ENCODE data around the gene ERRFI1. TPM values are rescaled to one million over a fixed set of nuclear protein-coding genes. Genes with fewer than 3 reads are reported as not detected.
"Not testable (repeated sequence)": the region's sequence is repeated elsewhere in the genome, so short reads cannot be mapped to it uniquely, and the experiment has no call there.

ERRFI1 gene, protein sequence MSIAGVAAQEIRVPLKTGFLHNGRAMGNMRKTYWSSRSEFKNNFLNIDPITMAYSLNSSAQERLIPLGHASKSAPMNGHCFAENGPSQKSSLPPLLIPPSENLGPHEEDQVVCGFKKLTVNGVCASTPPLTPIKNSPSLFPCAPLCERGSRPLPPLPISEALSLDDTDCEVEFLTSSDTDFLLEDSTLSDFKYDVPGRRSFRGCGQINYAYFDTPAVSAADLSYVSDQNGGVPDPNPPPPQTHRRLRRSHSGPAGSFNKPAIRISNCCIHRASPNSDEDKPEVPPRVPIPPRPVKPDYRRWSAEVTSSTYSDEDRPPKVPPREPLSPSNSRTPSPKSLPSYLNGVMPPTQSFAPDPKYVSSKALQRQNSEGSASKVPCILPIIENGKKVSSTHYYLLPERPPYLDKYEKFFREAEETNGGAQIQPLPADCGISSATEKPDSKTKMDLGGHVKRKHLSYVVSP
- 10 to 100 TPM; 20.3 to 20.8 (median 20.4) TPM for polyA plus RNA-seq (ENCODE audit: insufficient read length in 3 of 3)

DNA sequence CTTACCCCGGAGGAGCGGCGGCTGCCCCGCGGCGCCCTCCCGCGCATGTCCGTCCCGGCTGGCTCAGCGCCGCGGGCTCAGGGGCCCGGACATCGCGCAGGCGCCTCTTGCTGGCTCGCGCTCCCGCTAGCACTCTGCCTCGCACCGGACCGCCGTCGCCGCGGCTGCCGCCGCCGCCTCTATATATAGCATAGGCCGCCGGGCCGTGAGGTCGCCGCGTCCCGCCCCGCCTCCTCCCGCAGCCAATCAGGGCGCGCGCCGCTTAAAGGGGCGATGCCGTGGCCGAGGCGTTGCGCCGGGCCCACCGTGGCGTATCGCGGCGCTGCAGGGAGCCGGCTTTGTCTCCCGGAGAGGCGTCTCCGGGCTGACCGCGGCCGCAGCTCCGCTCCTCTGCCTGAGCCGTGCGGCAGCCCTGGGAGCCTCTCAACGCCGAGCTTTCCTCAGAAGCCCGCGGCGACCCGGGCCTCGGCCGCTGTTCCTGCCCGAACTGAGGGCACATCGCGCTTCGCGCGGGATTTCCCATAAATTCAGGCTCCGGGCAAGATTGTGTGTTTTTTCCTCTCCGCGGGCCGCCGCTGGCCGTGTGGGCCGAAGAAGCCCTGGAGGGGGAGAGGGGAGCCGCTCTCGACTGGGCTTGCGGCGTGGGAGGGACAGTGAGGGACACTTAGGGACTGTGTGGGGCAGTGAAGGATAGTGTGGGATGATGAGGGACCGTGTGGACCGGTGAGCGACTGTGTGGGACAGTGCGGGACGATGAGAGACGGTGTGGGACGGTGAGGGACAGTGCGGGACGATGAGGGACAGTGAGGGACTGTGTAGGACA lies at the start of gene ERRFI1:
ERRFI1 (minus strand) TSS at position 157 of the 823 bp plus-strand sequence. CDS start 10,690 bp downstream, outside the sequence.
- DNase-seq (ENCODE audit: low read depth in 3 of 3, low spot score in 2 of 3): peak; percentile 68 to 85 (median 83)

DNA sequence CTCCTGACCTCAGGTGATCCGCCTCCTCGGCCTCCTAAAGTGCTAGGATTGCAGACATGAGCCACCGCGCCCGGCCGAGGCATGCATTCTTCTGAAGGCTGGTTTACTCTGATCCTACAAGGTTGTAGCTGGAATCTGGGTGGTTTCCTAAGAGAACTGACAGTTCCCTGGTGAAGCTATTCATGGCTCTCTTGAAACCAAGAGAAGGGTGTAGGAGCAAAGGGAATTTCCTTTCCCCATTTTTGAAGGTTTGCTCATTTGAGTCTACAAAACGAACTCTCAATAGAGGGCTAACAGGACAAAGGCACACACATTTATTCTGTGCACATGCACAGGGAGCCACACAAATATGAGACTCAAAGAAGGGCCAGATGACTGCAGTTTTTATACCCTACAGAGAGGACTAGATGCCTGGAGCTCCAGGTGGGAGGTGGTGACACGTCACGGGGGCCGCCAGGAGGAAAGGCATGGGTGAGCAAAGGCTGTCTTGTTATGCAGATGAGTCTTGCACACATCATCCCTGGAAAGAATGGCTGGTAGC lies 49.5 kb upstream of the ERRFI1 start:
- DNase-seq (ENCODE audit: low read depth in 3 of 3, low spot score in 2 of 3): no peak

DNA sequence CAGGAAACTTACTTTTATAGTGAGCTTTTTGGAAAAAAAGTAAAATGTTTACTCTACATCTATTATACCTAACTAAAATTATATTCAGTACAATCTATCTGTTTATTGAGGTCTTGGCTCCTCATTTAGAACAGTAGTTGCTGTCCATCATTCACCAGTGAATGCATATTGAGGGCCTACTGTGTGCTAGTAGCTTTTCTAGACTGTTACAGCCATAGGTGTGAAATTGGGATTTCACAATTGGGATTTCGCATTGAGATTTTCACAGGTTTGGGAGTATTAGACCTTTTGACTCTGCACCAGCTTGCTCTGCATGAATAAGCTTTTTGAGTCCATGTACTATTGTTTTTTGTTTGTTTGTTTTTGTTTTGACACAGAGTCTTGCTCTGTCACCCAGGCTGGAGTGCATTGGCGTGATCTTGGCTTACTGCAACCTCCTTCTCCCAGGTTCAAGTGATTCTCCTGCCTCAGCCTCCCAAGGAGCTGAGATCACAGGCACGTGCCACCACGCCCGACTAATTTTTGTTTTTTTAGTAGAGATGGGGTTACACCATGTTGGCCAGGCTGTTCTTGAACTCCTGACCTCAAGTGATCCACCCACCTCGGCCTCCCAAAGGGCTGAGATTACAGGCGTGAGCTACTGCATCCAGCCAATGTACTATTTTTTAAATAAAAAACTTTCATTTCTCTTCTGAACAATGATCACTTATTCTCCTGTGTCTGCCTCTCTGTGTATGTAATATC lies 47.2 kb upstream of the ERRFI1 start:
- DNase-seq (ENCODE audit: low read depth in 3 of 3, low spot score in 2 of 3): no peak

DNA sequence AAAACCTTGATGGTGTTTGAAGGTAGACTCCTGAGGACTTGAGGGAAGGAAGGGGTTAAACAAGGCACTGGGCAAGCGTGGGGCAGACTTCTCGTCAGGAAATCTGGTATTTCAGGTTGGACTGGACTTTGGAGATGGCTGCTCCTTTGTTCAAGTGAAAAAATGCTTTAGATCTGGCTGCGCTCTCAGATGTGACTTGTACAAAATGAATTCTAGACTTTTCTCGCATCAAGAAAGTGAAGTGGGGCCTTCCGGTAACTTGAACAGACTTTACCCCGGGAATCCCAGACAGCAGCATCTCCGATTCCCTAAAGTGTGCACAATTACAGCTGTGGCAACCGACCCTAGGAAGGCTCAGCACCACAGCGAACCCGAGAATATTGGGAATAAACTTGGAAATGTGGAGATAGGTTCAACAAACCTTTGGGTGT lies 44.3 kb upstream of the ERRFI1 start:
- DNase-seq (ENCODE audit: low read depth in 3 of 3, low spot score in 2 of 3): peak in 2 of 3 donors; percentile 56 to 73

DNA sequence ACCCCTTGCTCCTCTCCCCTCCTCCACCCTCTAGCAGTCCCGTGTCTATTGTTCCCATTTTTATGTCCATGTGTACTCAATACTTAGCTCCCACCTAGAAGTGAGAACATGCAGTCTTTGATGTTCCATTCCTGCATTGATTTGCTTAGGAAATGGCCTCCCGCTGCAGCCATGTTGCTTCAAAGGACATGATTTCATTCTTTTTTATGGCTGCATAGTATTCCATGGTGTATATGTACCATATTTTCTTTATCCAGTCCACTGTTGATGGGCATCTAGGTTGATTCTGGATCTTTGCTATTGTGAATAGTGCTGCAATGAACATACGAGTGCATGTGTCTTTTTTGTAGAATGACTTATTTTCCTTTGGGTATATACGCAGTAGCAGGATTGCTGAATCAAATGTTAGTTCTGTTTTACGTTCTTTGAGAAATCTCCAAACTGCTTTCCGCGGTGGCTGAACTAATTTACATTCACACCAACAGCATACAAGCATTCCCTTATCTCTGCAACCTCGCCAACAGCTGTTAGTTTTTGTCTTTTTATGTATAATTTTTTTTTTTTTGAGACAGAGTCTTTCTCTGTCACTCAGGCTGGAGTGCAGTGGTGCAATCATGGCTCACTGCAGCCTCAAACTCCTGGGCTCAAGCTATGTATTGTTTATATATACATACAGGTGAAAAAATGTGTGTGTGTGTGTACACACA lies 43.7 kb upstream of the ERRFI1 start:
- not testable (repeated sequence) for DNase-seq (ENCODE audit: low read depth in 3 of 3, low spot score in 2 of 3)

DNA sequence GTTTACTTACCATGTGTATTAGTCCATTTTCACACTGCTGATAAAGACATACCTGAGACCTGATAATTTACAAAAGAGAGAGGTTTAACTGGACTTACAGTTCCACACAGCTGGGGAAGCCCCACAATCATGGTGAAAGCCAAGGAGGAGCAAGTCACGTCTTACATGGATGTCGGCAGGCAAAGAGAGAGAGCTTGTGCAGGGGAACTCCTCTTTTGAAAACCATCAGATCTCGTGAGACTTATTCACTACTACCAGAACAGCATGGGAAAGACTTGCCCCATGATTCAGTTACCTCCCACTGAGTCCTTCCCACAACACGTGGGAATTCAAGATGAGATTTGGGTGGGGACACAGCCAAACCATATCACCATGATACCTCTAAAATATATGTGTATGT lies 39.3 kb upstream of the ERRFI1 start:
- no peak for DNase-seq (ENCODE audit: low read depth in 3 of 3, low spot score in 2 of 3)

DNA sequence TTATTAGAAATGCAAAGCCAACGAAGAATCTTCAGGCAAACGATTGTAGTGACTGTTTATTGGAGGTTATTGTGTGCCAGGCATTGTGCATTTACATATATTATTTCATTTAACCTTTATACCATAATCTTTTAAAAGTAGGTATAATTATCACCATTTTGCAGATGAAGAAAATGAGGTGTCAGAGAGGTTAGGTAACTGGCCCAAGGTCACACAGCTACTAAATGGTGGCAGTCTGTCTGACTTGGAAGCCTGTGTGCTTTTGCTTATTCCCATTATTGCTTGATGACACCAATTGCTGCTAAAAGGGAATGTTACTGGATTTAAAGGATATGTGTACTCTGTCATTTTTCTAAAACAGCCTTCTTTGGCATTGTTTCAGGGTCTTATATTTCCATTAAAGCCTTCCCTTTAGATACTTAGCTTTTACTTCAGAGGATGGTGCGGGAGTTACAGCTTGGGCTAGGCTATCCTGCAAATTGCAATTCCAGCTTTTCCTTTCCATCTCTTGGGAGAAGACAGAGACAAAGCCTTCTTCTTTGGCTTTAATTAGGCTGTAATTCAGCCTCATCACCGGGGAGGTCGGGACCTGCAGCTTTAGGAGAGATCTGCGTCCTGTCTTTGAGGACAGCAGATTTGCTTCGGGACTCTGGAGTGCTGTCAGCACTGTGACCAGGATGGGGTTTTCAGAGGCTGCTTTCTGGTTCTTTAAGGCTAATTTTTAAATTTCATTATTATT lies 37.4 kb upstream of the ERRFI1 start:
- no peak for DNase-seq (ENCODE audit: low read depth in 3 of 3, low spot score in 2 of 3)

DNA sequence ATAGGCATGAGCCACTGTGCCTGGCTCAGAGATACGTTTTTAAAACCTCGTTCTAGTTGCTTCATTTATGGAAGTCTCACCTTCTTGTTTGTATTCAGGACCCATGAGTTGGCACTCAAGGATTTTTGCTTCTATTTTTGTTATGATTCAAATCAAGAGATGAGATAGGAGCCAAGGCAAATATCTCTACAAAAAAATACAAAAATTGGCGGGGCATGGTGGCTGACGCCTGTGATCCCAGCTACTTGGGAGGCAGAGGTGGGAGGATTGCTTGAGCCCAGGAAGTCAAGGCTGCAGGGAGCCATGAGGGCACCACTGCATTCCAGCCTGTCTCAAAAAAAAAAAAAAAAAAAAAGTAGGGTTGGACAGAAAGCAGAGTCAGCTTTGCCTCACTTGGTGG lies 36.8 kb upstream of the ERRFI1 start:
- DNase-seq (ENCODE audit: low read depth in 3 of 3, low spot score in 2 of 3): no peak

DNA sequence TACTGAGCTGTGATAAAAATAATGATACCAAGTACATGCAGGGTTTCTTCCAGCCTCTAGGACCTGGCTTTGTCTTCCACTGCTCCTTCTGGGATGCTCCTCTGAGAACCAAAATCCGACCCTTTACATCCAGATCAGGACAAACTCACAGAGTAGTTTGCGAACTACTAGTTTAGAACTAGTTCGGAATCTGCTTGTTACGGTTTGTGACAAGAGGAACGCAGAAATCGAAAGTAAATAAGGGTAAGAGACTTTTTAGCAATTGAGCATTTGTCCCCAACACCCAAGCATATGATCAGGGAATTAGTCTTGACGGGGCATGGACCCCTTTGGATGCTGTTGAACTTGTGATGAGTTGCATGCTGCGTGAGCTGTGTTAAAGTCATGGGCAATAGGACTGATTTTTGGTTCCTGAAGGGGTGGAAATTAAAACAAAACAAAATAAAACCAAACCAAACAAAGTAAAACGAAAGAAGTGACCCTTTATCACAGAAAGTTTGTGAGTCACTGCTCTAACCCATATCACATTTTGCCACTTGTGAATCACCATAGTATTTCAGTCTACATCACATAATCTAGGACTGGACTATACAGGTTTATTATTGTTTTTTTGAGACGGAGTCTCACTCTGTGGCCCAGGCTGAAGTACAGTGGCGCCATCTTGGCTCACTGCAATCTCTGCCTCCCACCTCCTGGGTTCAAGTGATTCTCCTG lies 35.7 kb upstream of the ERRFI1 start:
- DNase-seq (ENCODE audit: low read depth in 3 of 3, low spot score in 2 of 3): no peak

DNA sequence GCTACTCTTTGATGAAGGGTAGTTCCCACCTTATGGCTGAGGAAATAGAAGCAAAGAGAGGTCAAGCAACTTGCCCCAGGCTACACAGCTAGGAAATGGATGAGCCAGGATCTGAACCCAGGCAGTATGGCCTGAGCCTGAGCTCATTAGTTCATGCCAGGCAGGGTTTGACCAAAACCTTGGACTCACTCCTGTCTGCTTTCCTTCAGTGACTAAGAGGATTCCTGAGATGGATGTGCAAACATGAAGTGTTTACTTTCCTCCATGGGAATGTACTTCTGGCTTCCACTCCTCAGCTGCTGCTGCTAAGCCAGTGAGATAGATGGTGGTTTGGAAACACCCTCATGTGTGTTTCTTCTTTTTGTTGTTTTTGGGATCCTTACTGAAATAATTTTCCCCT lies 35.1 kb upstream of the ERRFI1 start:
- DNase-seq (ENCODE audit: low read depth in 3 of 3, low spot score in 2 of 3): no peak

DNA sequence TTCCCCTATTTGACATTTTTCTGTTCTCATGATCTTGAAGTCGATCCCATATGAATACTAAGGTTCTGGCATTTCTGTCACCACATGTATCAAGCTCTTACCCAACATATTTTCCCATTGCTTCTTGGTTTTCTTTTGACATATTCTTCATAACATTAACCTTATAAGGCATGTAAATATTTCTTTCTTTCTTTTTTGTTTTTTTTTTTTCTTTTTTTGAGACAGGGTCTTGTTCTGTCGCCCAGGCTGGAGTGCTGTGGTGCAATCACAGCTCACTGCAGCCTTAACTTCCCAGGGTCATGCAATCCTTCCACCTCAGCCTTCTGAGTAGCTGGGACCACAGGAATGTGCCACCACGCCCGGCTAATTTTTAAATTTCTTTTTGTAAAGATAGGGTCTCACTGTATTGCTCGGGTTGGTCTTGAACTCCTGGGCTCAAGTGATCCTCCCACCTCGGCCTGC lies 33.1 kb upstream of the ERRFI1 start:
- DNase-seq (ENCODE audit: low read depth in 3 of 3, low spot score in 2 of 3): no peak

DNA sequence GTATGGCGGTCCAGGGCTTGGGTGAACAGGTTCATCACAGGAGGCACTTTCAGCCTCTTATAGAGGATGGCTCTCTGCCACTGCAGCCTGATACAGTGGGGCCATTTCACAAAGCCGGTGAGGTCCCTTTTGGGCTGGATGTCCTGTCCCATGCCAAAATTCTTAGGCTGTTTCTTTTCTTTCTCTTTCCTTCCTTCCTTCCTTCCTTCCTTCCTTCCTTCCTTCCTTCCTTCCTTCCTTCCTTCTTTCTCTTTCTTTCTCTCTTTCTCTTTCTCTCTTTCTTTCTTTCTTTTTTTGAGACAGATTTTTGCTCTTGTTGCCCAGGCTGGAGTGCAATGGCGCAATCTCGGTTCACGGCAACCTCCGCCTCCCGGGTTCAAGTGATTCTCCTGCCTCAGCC lies 31.7 kb upstream of the ERRFI1 start:
- not testable (repeated sequence) for DNase-seq (ENCODE audit: low read depth in 3 of 3, low spot score in 2 of 3)

DNA sequence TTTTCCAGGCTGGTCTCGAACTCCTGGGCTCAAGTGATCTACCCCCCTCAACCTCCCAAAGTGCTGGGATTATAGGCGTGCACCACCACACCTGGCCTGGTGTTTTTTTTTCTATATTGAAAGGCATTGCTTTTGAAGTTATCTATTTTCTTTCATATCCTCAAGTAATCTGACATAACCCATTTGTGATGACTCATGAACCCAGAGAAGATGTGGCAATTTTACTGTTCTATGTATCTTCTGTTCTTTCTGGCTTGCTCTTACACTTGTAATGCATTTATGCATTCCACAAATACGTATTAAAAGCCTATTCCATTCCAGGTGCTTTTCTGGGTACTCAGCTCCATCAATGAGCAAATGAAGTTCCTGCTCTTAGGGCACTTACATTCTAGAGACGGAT lies 29.9 kb upstream of the ERRFI1 start:
- DNase-seq (ENCODE audit: low read depth in 3 of 3, low spot score in 2 of 3): no peak

DNA sequence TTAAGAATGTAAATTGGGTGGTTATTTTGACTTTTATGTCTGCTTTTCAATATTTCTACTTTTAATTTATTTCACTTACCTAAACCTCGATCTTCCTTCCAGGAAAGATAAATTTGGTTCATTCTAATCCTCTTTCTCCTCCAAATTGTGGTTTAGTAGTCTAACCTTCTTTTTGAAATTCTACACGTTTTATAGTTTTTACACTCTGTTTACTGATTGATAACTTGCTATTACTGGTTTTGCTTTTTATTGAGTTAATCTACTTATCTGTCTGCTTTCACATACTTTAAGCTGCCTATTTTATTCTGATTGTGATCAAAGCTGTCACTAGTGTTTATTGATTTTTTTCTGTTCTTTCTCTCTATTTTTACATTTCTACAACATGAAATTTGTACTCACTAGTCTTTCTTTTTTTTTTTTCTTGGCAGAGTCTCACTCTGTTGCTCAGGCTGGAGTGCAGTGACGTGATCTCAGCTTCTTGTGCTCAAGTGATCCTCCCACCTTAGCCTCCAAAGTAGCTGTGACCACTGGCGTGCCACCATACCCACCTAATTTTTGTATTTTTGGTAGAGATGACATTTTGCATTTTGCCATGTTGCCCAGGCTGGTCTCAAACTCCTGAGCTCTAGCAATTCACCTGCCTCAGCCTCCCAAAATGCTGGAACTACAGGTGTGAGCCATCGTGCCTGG lies 27.9 kb upstream of the ERRFI1 start:
- DNase-seq (ENCODE audit: low read depth in 3 of 3, low spot score in 2 of 3): no peak

DNA sequence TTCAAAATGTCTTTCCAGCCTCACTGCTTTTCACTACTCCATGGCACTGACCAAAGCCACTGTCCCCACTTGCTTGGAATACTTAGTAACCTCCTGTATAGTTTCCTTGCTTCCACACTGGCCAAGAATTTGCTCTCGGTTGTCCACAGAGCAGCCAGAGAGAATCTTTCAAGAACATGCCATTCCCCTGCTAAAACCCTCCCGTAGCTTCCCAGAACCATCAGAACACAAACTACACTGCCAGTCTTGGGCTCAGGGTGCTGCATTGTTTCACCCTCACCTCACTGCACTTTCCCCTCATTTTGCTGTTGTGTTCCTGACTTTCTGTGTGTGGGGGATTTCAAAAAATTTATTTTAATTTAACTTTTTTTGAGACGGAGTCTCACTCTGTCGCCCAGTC lies 25.5 kb upstream of the ERRFI1 start:
- no peak for DNase-seq (ENCODE audit: low read depth in 3 of 3, low spot score in 2 of 3)

DNA sequence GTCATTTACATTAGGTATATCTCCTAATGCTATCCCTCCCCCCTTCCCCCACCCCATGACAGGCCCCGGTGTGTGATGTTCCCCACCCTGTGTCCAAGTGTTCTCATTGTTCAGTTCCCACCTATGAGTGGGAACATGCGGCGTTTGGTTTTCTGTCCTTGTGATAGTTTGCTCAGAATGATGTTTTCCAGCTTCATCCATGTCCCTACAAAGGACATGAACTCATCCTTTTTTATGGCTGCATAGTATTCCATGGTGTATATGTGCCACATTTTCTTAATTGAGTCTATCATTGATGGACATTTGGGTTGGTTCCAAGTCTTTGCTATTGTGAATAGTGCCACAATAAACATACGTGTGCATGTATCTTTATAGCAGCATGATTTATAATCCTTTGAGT lies 23.1 kb upstream of the ERRFI1 start:
- DNase-seq (ENCODE audit: low read depth in 3 of 3, low spot score in 2 of 3): not testable (repeated sequence)

DNA sequence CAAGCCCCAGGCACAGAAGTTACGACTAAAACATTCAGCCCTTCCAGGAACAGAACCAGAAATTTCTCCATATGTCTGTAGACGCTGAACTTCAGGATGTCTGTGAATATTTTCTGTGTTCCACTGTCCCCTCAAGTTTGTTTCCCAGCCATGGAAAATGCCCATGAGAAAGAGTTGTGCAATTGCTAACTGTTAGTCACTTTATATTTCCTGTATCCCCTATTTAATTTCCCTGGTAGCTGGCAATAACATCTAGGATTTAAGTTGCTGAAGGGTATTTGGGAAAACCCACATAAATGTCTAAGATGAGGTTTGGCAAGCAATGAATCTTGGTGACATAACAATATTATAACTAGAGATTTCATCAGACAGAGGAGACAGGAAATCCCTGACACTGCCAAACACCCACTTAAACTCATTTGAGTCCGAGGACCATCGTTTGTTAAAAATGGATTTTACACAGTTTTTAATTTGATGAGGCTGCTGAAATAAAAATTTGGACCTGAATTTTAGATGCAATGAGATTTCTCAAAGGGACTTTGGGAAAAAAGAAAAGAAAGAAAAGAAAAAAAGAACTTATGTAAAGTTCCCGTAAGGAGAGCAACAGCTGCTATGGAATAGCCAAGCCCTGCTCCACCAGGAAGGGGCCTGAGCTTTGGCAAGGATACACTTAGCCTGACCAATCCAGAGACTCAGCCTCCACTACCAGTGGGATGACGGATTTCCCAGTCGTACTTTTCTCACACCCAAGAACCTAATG lies 21.8 kb upstream of the ERRFI1 start:
- DNase-seq (ENCODE audit: low read depth in 3 of 3, low spot score in 2 of 3): no peak
